ENCODE results near the gene NKX1-1.
"Not testable (repeated sequence)": the region's sequence is repeated elsewhere in the genome, so short reads cannot be mapped to it uniquely, and the experiment has no call there.

NKX1-1 gene

DNA sequence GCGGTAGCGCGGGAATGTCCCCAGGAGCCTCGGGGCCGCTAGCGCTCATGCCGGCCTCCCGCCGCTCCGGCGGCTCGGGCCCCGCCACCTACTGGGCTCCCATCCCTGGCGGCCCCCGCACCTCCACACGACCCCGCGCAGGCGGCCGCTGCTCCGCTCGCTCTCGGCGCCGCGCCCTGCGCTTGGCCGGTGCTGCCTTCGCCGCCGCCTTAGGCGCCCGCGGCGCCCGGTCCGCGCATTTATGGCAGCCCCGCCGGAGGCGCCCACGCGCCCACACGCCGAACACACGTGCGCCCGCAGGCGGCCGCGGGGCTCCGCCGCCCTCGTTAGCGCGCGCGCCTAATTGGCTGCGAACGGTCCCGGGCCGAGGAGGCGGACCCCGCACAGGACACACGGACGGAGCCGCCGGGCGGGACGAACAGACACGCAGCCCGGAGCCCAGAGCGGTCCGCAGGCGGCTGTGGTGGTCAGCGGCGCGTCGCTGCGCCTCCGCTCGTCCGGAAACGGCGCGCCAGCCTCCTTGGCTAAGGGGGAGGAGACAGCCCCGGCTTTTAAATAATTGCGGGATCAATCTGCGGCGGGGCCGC is at the start of gene NKX1-1:
Gene NKX1-1 (minus strand): TSS at position 49 of the 587 bp plus-strand sequence. CDS start 0 bp downstream, at position 49.
- DNase-seq = no peak

DNA sequence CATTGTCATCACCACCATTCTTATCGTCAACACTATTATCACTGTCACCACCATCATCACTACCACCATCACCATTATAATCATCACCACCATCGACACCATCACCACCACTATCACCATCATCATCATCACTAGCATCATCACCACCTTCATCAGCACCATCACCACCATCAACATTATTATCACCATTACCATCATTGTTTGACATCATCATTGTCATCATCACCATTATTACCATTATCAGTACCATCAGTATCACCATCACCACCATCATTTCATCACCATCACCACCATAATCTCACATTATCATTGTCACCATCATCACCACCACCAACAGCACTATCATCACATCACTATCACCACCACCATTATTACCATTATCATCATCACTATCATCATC is 47.5 kb upstream of the NKX1-1 start:
- no peak for DNase-seq

DNA sequence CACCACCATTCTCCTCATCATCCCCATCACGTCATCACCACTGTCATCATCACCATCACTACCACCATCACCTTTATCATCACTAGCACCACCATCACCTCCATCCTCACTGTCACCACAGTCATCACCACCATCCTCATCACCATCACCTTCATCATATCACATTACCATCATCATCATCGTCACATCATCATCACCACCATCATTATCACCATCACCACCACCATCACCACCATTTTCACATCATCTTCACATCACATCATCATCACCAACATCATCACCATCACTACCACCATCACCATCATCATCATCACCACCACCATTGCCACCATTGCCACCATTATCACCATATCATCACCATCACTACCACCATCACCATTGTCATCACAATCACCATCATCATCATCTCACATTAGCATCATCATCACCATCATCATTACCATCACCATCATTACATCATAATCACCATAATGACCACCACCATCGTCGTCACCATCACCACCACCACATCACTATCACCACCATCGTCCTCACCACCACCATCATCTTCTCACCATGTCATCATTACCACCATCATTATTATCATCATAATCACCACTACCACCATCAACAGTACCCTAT is 46.3 kb upstream of the NKX1-1 start:
- DNase-seq = no peak

GRCh38 chr4:1451752-1452122 is 45.5 kb upstream of the NKX1-1 start:
- DNase-seq = no peak

- DNase-seq = no peak
Observed at GRCh38 chr4:1451106-1451751, 45.0 kb upstream of the NKX1-1 start.

DNA sequence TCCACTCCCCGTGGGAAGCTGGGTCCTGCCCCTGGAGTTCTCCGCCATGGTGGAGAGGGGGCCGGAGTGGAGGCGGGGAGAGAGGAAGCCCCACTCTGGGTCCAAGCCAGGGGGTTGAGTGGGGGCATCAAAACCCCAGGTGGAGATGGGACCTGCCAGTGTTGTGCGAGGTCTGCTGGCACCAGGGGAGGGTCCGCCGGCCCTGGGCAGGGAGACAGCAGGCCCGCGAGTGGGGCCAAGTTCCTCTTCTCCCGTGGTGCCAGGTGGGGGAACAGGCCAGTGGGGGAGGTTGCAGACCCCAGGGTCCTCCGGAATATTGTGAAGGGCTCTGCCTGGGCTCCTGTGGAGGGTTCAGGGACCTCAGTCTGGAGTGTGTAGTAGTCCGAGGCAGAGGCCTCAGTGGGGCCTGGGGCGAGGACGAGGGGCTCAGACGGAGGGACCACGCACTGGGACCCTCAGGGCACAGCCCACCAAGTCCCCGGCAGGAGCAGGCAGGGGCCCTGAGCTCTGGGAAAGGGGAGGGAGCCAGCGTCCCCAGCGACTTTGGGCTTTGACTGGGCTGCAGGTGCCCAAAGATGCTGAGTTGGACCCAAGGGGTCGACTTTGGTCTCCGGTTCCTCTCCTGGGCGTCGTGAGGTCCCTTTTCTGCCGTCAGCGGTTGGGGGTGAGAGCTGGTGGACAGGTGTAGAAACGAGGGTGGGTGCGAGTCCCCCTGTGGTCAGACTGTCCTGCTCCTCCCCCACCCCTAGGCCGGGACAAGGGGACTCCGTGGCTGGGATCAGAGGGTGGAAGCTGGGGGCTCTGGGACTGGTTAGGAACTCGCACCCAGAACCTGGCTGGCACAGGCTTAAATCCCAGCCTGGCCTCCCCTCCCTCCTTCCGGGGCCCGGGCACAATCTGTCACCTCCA is 43.8 kb upstream of the NKX1-1 start:
- no peak for DNase-seq

- DNase-seq = no peak
Observed at GRCh38 chr4:1449475-1449832, 43.2 kb upstream of the NKX1-1 start.

DNA sequence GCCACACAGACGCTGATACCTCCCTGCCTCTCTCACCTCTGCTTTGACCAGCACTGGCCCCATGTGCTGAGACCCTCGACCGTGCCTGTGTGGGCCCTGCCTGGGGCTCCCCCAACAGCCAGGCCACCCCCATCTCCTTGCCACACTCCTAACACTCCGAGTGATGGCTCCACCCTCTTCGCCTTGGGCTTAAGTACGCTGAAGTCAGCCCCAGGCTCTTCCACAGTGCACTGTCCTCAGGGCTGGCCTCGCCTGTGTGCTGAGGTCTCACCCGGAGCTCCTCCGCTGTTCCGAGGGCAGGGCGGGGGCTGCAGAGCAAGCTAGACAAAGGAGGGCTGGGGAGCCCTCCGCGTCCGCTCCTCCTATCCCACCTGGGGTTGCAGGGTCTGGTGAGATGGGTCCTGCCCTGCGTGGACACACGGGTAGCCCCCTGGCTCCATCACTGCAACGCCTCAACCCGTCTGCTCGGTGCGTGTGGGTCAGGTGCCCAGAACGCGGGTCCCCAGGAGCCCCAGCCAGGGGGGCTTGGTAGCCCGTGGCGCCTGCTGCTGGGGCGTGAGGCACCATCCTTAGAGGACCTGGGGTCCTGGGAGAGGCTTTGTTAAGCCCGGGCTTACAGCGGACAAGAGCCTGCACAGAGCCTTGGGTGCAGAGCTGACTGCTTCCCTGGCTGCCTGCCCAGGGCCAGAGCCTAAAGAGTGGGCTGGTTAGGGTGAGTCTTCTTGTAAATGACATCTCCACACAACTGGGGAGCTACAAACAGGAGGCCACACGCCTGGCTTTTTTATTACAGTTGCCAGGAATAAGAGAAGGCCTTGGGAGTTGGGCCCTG is 42.6 kb upstream of the NKX1-1 start:
- DNase-seq = no peak

- no peak for DNase-seq
Observed at GRCh38 chr4:1447676-1448588, 41.7 kb upstream of the NKX1-1 start.

GRCh38 chr4:1446502-1447386 is 40.5 kb upstream of the NKX1-1 start:
- DNase-seq = no peak

GRCh38 chr4:1445716-1446445 is 39.6 kb upstream of the NKX1-1 start:
- DNase-seq = no peak

DNA sequence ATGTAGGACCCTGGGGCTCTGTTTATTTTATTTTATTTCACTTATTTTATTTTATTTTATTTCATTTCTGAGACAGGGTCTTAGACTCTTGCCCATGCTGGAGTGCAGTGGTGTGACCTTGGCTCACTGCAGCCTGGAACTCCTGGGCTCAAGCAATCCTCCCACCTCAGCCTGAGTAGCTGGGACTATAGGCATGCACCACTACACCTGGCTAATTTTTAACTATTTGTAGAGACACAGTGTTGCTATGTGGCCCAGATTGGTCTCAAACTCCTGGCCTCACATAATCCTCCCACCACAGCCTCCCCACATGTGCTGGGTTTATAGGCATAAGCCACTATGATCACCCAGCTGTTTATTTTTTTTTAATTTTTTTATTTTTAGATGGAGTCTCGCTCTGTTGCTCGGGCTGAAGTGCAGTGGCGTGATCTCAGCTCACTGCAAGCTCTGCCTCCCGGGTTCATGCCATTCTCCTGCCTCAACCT is 37.5 kb upstream of the NKX1-1 start:
- not testable (repeated sequence) for DNase-seq

- DNase-seq = no peak
Observed at GRCh38 chr4:1427010-1427409, 20.8 kb upstream of the NKX1-1 start.

DNA sequence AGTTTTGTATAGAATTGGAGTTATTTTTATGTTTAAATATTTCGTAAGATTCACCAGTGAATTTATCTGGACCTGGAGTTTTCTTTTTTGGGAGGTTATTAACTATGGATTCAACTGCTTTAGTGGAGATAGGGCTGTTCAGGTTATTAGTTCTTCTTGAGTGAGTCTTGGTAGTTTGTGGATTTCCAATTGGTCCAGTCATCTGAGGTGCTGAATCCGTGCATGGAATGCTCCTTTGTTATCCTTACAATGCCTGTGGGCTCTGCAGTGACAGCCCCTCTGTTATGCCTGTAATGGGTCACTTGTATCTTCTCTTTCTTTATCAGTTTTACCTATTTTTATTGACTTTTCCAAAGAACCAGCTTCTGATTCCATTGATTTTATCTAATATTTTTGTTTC is 15.4 kb upstream of the NKX1-1 start:
- no peak for DNase-seq

GRCh38 chr4:1419708-1420107 is 13.5 kb upstream of the NKX1-1 start:
- DNase-seq = no peak

DNA sequence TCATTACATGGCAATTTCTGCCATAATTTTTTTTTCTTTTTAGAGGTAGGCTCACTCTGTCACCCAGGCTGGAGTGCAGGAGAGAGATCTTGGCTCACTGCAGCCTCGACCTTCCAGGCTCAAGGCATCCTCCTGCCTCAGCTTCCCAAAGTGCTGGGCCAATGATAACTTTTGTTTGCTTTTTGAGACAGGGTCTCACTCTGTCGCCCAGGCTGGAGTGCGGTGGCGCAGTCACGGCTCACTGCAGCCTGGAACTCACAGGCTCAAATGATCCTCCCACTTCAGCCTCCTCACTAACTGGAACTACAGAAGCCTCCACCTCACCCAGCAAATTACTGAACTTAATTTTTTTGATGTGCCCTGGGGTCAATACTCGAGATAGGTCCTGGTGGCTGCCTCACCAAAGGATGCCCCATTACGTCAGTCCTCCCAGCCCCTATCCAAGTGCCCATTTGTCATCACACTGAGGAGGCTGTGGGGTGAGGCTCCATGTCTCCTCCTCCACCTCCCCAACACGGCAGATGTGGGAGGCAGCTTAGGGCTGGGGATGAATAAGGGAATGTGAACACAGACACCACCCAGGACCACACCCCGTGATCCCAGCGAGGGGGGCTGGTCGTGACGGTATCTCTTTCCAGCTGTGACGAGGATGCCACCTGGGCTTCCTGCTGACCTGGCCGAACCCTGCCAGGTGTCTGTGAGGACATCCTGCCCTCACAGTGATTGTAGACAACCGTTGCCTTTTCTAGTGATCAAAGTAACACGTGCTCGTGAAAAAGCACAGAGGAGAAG is 12.4 kb upstream of the NKX1-1 start:
- no peak for DNase-seq

GRCh38 chr4:1417522-1418390 is 11.5 kb upstream of the NKX1-1 start:
- no peak for DNase-seq

- no peak for DNase-seq
Observed at GRCh38 chr4:1416948-1417260, 10.7 kb upstream of the NKX1-1 start.

All from stimulated activated CD4-positive, alpha-beta T cell treated with anti-CD3 and anti-CD28 coated beads, Interleukin-12 subunit alpha, Interleukin-12 subunit beta, amount 100 ng/mL, for 4 hours (primary cell).